Neural crest cell (in vitro differentiated cells): ENCODE data around the gene SLC1A4. TPM values are rescaled to one million over a fixed set of nuclear protein-coding genes. Genes with fewer than 3 reads are reported as not detected.

ENCODE experiments used
- DNase-seq: peaks from one replicate; pipeline ENCODE4 v3.0.0; 2021; ENCODE audit warnings: low read depth, mixed read lengths, low spot score
- H3K27ac Mint-ChIP-seq: one replicate; pipeline ENCODE4 v1.8.0; 2021; ENCODE audit warnings: mild to moderate bottlenecking, mixed read lengths; ENCODE audit not compliant: unreplicated experiment
- H3K27me3 Mint-ChIP-seq: 2 replicates; pipeline ENCODE4 v1.8.0; 2021; ENCODE audit warnings: low read depth, mild to moderate bottlenecking, mixed read lengths
- H3K36me3 Mint-ChIP-seq: 2 replicates; pipeline ENCODE4 v1.8.0; 2021; ENCODE audit warnings: low read depth, mild to moderate bottlenecking, mixed read lengths
- H3K4me1 Mint-ChIP-seq: 2 replicates; pipeline ENCODE4 v1.8.0; 2021; ENCODE audit warnings: mixed read lengths
- H3K4me3 Mint-ChIP-seq: one replicate; pipeline ENCODE4 v1.8.0; 2021; ENCODE audit warnings: mild to moderate bottlenecking, mixed read lengths
- H3K9me3 Mint-ChIP-seq: 2 replicates; pipeline ENCODE4 v1.8.0; 2021; ENCODE audit warnings: mixed read lengths
- total RNA-seq: library from RNA; stranded (reverse); gene quantifications from 2 replicates; pipeline ENCODE4 v1.2.1, GENCODE V29; 2021
- TF ChIP-seq, protein P1 (sequence below): fragments of 200-600 bp; sonication (generic); conservative IDR thresholded peaks from 2 replicates; pipeline ENCODE4 v1.5.0; 2021; ENCODE audit warnings: antibody characterized with exemption, mild to moderate bottlenecking

Gene SLC1A4
- total RNA-seq, 1 donor from 2014 or later = 26.8 TPM

DNA sequence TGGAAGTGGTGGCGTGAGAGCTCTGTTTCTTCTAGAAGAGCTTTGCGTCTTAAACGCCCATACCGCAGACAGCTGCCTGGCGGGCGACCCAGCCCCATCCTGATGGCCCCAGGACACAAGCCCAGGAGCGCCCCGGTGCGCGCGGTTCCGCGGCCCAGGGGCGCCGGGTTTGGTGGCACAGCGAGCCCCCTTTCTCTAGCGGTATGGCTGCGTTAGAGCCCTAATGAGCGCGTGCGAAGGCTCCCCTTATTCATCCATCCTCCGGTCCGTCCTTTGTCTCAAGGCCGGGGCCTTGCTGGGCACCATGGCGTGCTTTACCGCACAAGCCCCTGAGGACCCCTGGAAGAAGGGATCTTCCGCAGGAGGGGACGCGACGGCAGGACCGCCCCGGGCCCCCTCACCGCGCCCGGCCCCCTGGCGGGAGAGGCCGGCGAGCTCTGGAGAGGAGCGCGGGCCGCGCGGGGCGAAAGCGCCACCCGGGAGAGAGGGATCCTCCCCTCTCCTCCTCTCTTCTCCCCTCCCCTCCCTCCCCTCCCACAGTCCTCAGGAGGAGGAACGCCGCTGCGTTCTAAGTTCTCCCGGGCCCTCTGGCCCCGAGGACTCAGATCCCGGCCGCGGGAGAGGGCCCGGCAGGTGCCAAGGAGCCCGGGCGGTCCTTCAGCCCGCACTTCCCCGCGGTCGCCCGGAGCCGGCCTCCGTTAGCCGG, 626 bp upstream of the SLC1A4 start:
- peak; percentile 64 for DNase-seq
- Mint-ChIP-seq H3K36me3 (peaks cover 2% of the 10 kb centered on the region), H3K27ac (peak overlapping the region; percentile 94), H3K9me3 (no peaks in the 10 kb centered on the region), H3K4me3 (peak overlapping the region; percentile 94), H3K27me3 (peaks cover 13% of the 10 kb centered on the region), H3K4me1 (peaks cover 48% of the 10 kb centered on the region)
- TF ChIP-seq, protein P1, sequence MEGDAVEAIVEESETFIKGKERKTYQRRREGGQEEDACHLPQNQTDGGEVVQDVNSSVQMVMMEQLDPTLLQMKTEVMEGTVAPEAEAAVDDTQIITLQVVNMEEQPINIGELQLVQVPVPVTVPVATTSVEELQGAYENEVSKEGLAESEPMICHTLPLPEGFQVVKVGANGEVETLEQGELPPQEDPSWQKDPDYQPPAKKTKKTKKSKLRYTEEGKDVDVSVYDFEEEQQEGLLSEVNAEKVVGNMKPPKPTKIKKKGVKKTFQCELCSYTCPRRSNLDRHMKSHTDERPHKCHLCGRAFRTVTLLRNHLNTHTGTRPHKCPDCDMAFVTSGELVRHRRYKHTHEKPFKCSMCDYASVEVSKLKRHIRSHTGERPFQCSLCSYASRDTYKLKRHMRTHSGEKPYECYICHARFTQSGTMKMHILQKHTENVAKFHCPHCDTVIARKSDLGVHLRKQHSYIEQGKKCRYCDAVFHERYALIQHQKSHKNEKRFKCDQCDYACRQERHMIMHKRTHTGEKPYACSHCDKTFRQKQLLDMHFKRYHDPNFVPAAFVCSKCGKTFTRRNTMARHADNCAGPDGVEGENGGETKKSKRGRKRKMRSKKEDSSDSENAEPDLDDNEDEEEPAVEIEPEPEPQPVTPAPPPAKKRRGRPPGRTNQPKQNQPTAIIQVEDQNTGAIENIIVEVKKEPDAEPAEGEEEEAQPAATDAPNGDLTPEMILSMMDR = peak; percentile 62

DNA sequence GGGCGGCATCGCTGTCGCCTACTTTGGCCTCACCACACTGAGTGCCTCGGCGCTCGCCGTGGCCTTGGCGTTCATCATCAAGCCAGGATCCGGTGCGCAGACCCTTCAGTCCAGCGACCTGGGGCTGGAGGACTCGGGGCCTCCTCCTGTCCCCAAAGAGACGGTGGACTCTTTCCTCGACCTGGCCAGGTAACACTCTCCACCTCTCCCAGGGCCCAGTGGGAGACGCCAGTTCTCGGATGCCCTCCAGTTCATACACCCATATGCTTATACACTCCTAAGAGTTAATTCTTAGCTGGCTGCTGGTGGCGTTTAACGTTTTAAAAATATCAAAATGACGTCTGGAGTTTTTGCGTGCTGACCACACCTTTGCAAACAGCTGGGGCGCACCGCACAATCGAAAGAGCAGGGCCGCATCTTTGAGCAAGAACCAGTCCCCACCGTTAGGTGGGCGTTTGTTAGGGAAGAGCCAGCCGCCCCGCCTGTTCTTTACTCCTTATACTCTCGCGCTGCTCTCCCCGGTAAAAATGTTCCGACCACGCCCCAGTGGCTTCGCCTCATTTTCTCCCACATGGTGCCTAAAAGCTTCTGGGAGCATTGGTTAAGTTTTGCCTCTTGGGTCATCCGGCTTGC, 899 bp downstream of the SLC1A4 start:
- H3K27ac Mint-ChIP-seq = peak overlapping the region; percentile 21

DNA sequence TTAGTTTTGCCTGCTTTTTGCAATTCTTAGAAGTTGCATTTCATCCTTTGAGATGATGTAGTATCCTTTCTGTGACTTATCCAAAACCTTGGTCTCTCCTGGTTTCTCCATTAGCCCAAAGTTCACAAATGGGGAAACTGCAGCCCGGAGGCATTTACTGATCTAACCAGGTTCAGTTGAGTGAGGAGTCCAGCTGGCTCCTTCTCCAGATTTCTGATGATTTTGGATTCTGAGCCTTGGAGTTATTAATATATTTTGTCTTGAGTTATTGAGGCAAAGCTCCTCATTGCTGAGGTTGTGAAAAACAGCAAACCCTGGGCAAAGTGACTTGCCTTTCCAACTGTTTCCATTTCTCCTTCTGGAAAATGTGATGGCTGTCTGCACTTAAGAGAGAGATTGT, 1.7 kb downstream of the SLC1A4 start:
- peaks cover 13% of the 10 kb centered on the region for H3K27me3 Mint-ChIP-seq
- no peaks in the 10 kb centered on the region for H3K9me3 Mint-ChIP-seq
- H3K4me1 Mint-ChIP-seq = peaks cover 48% of the 10 kb centered on the region
- H3K4me3 Mint-ChIP-seq = peak overlapping the region; percentile 90
- no peak overlapping the region for H3K27ac Mint-ChIP-seq
- peaks cover 2% of the 10 kb centered on the region for H3K36me3 Mint-ChIP-seq
- TF ChIP-seq, protein P1 = no peak
- DNase-seq = no peak

More for the DNA sequence above, 899 bp downstream of the SLC1A4 start:
- Mint-ChIP-seq H3K9me3 (no peaks in the 10 kb centered on the region), H3K4me3 (peak overlapping the region; percentile 90), H3K27me3 (peaks cover 13% of the 10 kb centered on the region), H3K36me3 (peaks cover 2% of the 10 kb centered on the region), H3K4me1 (peaks cover 48% of the 10 kb centered on the region)
- TF ChIP-seq, protein P1 = no peak
- no peak for DNase-seq

DNA sequence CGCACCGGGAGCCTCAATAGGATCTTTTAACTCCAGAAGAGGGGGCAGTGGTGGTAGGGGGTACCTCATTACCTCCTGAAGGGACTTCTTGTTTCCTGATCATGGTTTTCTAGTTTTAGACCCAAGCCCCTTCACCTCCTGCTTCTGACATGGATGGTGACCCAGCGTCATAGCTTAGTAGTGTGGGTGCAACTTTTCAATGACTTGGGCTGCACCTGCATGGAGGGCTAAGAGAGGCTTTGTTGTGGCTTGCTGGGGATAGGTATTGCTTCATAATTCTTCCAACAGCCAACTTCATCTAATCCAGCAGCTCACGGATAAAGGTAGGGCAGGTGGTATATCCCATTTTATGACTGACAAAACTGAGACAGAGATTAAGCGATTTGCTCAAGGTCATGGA, 3.0 kb downstream of the SLC1A4 start:
- H3K4me3 Mint-ChIP-seq = peak overlapping the region; percentile 90
- no peak for DNase-seq
- TF ChIP-seq, protein P1 = no peak
- H3K9me3 Mint-ChIP-seq = no peaks in the 10 kb centered on the region
- peaks cover 2% of the 10 kb centered on the region for H3K36me3 Mint-ChIP-seq
- peaks cover 13% of the 10 kb centered on the region for H3K27me3 Mint-ChIP-seq
- H3K4me1 Mint-ChIP-seq = peaks cover 37% of the 10 kb centered on the region
- no peak overlapping the region for H3K27ac Mint-ChIP-seq

DNA sequence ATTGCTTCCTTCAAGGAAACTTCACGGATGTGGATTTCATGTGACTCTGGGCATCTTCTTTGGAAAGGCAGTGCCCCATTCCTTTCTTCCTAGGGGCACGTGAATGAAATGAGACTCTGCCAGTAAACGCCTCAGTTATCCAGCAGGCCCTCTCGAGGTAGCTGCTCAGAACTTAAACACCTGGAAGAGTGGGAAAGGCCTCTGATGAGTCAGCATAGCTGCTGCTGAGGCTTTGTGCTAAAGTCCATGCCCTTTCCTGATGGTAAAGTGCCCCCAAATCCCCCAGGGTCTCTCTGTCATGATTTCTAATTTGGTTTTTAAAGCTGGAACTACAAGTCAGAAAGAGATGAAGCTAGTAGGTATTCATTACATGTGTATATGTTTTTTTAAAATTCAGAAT, 3.8 kb downstream of the SLC1A4 start:
- Mint-ChIP-seq H3K4me3 (peak overlapping the region; percentile 49), H3K4me1 (peaks cover 29% of the 10 kb centered on the region), H3K36me3 (peaks cover 2% of the 10 kb centered on the region), H3K9me3 (no peaks in the 10 kb centered on the region), H3K27me3 (peaks cover 13% of the 10 kb centered on the region), H3K27ac (no peak overlapping the region)
- TF ChIP-seq, protein P1 = no peak
- no peak for DNase-seq
